A549 (cell line): Measurements from ENCODE around the gene GAB1. TPM values are rescaled to one million over a fixed set of nuclear protein-coding genes. Genes with fewer than 3 reads are reported as not detected.

Source experiments
- ATAC-seq, 2 experiments: fragments of 200-7000 bp in 1 of 2; fragments of >200 bp in 1 of 2; cut with Nextera tagmentation in 1 of 2; cut with Tn5 transposase in 1 of 2; 3 replicates each; pipeline versions ENCODE4 v1.8.0 to v1.9.1; 2018 to 2020; ENCODE audit warnings: mild to moderate bottlenecking in 1 of 2, moderate library complexity in 1 of 2
- CTCF ChIA-PET: fragments of 300-600 bp; sonication (Branson Sonifier 250); formaldehyde crosslinking; extraction: SDS; loops from one replicate; lab custom pipeline; 2021; ENCODE audit warnings: antibody characterized with exemption, inconsistent platforms; lab: Yijun Ruan, JAX
- POLR2A ChIA-PET: fragments of 350-600 bp; formaldehyde crosslinking; extraction: SDS; loops from one replicate; lab custom pipeline; 2021; ENCODE audit warnings: antibody characterized with exemption, inconsistent platforms; lab: Yijun Ruan, JAX
- DNase-seq, 2 experiments: peaks; one replicate each; pipeline versions ENCODE4 v3.0.0 to v3.0.0-alpha.2; 2011 to 2016; ENCODE audit warnings: low read depth in 1 of 2, low spot score in 1 of 2
- FAIRE-seq: peaks from 2 replicates; lab custom pipeline; 2011; peaks lifted over from hg19 to GRCh38; lab: Jason Lieb, UNC
- H3K27ac ChIP-seq, 2 experiments: fragments of >200 bp; sonication (Bioruptor Twin); formaldehyde crosslinking; 3 replicates each; pipeline ENCODE4 v1.5.1; 2016 to 2017
- H3K4me1 ChIP-seq: fragments of >200 bp; sonication (Bioruptor Twin); formaldehyde crosslinking; 3 replicates; pipeline ENCODE4 v1.6.1; 2016
- H3K4me2 ChIP-seq: fragments of >200 bp; sonication (Bioruptor Twin); formaldehyde crosslinking; 3 replicates; pipeline ENCODE4 v1.6.1; 2016
- H3K4me3 ChIP-seq: fragments of >200 bp; sonication (Bioruptor Twin); formaldehyde crosslinking; 3 replicates; pipeline ENCODE4 v1.5.1; 2016
- H3K9me3 ChIP-seq: fragments of >200 bp; sonication (Bioruptor Twin); formaldehyde crosslinking; 3 replicates; pipeline ENCODE4 v1.6.1; 2016
- BHLHE40 ChIP-seq: IDR thresholded peaks from 2 replicates; pipeline ENCODE4 v1.6.1; 2012; ENCODE audit warnings: low read depth, low read length, inconsistent platforms
- CEBPB ChIP-seq, 2 experiments: fragments of >200 bp in 1 of 2; sonication (Bioruptor Twin) in 1 of 2; formaldehyde crosslinking in 1 of 2; IDR thresholded peaks; 2 replicates each; pipeline ENCODE4 v1.6.1; 2012 to 2016
- CHD2 ChIP-seq: fragments of 150-350 bp; IDR thresholded peaks from 2 replicates; pipeline ENCODE4 v1.6.1; 2014; ENCODE audit warnings: low read length; ENCODE audit not compliant: partially characterized antibody
- CHD4 ChIP-seq: fragments of 200-600 bp; sonication (generic); IDR thresholded peaks from 2 replicates; pipeline ENCODE4 v1.6.1; 2016; ENCODE audit warnings: antibody characterized with exemption, mild to moderate bottlenecking, borderline replicate concordance
- EHMT2 ChIP-seq: fragments of 200-600 bp; sonication (generic); IDR thresholded peaks from 2 replicates; pipeline ENCODE4 v1.6.1; 2016; ENCODE audit warnings: antibody characterized with exemption, low read depth, mild to moderate bottlenecking, moderate library complexity
- EP300 ChIP-seq, 2 experiments: fragments of >200 bp; sonication (Bioruptor Twin); formaldehyde crosslinking; IDR thresholded peaks; 2 replicates in 1 of 2; 3 replicates in 1 of 2; pipeline ENCODE4 v1.6.1; 2016 to 2017
- ESRRA ChIP-seq: fragments of 150-350 bp; IDR thresholded peaks from 2 replicates; pipeline ENCODE4 v1.6.1; 2014; ENCODE audit warnings: mild to moderate bottlenecking, low read length, borderline replicate concordance
- HDAC2 ChIP-seq: fragments of 200-600 bp; sonication (generic); IDR thresholded peaks from 2 replicates; pipeline ENCODE4 v1.6.1; 2016
- HOXA7 ChIP-seq: fragments of 250-450 bp; sonication (Bioruptor Pico); IDR thresholded peaks from 2 replicates; pipeline ENCODE4 v1.5.0; 2020; ENCODE audit warnings: mild to moderate bottlenecking, moderate library complexity
- HOXB13 ChIP-seq: fragments of 250-450 bp; sonication (Bioruptor Pico); IDR thresholded peaks from 2 replicates; pipeline ENCODE4 v1.5.0; 2020; ENCODE audit warnings: low read depth, mild to moderate bottlenecking, moderate library complexity
- HOXB5 ChIP-seq: fragments of 250-450 bp; sonication (Bioruptor Pico); IDR thresholded peaks from 2 replicates; pipeline ENCODE4 v1.5.0; 2020; ENCODE audit warnings: mild to moderate bottlenecking, moderate library complexity
- JUNB ChIP-seq: fragments of >200 bp; sonication (Bioruptor Twin); formaldehyde crosslinking; IDR thresholded peaks from 2 replicates; pipeline ENCODE4 v1.6.1; 2016
- KDM1A ChIP-seq: fragments of 200-600 bp; sonication (generic); IDR thresholded peaks from 2 replicates; pipeline ENCODE4 v1.6.1; 2016; ENCODE audit warnings: low read depth, mild to moderate bottlenecking
- MYC ChIP-seq: IDR thresholded peaks from 2 replicates; pipeline ENCODE4 v1.6.1; 2012; ENCODE audit warnings: mild to moderate bottlenecking, inconsistent platforms, low read length, improper control_type of control experiment, borderline replicate concordance
- NFE2L2 ChIP-seq: fragments of 150-350 bp; conservative IDR thresholded peaks from 2 replicates; pipeline ENCODE4 v1.6.1; 2014; ENCODE audit warnings: low read length
- NPAS2 ChIP-seq: fragments of 250-450 bp; sonication (Bioruptor Pico); IDR thresholded peaks from 2 replicates; pipeline ENCODE4 v1.8.0; 2022; ENCODE audit warnings: mild to moderate bottlenecking, moderate library complexity, borderline replicate concordance
- NR3C1 ChIP-seq: fragments of >200 bp; sonication (Bioruptor Twin); formaldehyde crosslinking; IDR thresholded peaks from 3 replicates; pipeline ENCODE4 v1.6.1; 2017
- PBX3 ChIP-seq: IDR thresholded peaks from 2 replicates; pipeline ENCODE4 v1.6.1; 2012
- POLR2A ChIP-seq: IDR thresholded peaks from 2 replicates; pipeline ENCODE4 v1.6.1; 2012; ENCODE audit warnings: mild to moderate bottlenecking, low read length
- RARB ChIP-seq: fragments of 250-450 bp; sonication (Bioruptor Pico); IDR thresholded peaks from 2 replicates; pipeline ENCODE4 v1.8.0; 2021; ENCODE audit warnings: mild to moderate bottlenecking, moderate library complexity
- RCOR1 ChIP-seq: fragments of 150-350 bp; IDR thresholded peaks from 2 replicates; pipeline ENCODE4 v1.6.1; 2014; ENCODE audit warnings: antibody characterized with exemption, low read length, low read depth
- REST ChIP-seq: fragments of 200-600 bp; sonication (generic); IDR thresholded peaks from 2 replicates; pipeline ENCODE4 v1.6.1; 2016; ENCODE audit warnings: antibody characterized with exemption, mild to moderate bottlenecking, moderate library complexity
- RFX5 ChIP-seq: fragments of 450-650 bp; IDR thresholded peaks from 2 replicates; pipeline ENCODE4 v1.7.1; 2014; ENCODE audit warnings: antibody characterized with exemption, mild to moderate bottlenecking, moderate library complexity
- SMC3 ChIP-seq: fragments of >200 bp; sonication (Bioruptor Twin); formaldehyde crosslinking; IDR thresholded peaks from 3 replicates; pipeline ENCODE4 v1.6.1; 2018; ENCODE audit warnings: inconsistent platforms
- SREBF2 ChIP-seq: fragments of 450-650 bp; IDR thresholded peaks from 2 replicates; pipeline ENCODE4 v1.6.1; 2014; ENCODE audit warnings: mild to moderate bottlenecking, moderate library complexity
- TFCP2L1 ChIP-seq: fragments of 250-450 bp; sonication (Bioruptor Pico); IDR thresholded peaks from 2 replicates; pipeline ENCODE4 v1.5.0; 2021; ENCODE audit warnings: mild to moderate bottlenecking
- TP53 ChIP-seq: fragments of 250-450 bp; sonication (Bioruptor Pico); IDR thresholded peaks from 2 replicates; pipeline ENCODE4 v1.5.0; 2021; ENCODE audit warnings: mild to moderate bottlenecking, moderate library complexity
- ZNF302 ChIP-seq: fragments of 250-450 bp; sonication (Bioruptor Pico); IDR thresholded peaks from 2 replicates; pipeline ENCODE4 v1.9.0; 2021; ENCODE audit warnings: inconsistent platforms, mild to moderate bottlenecking, moderate library complexity
- WGBS: methylation state at CpG from one replicate; pipeline ENCODE4 v1.1.6; 2017; ENCODE audit errors: missing lambda C conversion rate; 5-methylcytosine and 5-hydroxymethylcytosine counted together
- polyA plus RNA-seq, 4 experiments: library from polyadenylated mRNA; depleted of rRNA in 3 of 4; stranded (reverse); fragments of >200 nt; fragmentation: RNase III in 1 of 4; extraction: RNeasy Plus Mini Kit Qiagen cat#74134 plus additional on column Dnase treatment in 1 of 4; gene quantifications; 2 replicates in 3 of 4; 3 replicates in 1 of 4; pipeline ENCODE4 v1.2.3, GENCODE V29; 2011 to 2017

The GAB1 gene
- polyA plus RNA-seq, 2 of the 4 experiments (the other 2 are of a cell fraction): 2.3 to 3.6 TPM

DNA sequence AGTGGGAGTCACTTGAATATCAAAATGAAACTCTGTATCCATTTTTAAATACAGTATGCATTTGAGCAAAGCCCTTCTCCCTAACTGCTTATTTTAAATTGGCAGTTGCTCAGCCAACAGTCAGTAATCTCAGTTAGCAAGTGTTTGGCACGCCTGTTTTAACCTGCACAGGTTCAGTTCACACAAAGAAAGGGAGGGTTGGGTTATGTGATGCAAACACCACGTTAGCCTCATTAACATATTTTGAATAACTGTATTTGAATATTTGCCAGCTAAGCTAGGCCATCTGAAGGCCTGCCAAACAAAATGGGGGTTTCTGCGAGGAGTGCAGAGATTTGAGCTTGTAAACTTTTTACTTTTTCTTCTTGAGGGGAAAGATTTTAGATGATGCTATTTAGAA, 19.8 kb downstream of the GAB1 start:
- 74% methylated on average over 3 of the region's 3 CpGs for WGBS
- CTCF ChIA-PET: no interaction called here

GRCh38 chr4:143357161-143357845, 20.6 kb downstream of the GAB1 start:
- H3K4me3 ChIP-seq: no peak overlapping the region
- TF ChIP-seq HOXB13 (CRISPR knock-in tag): no peak
- no peak for TF ChIP-seq REST
- no peak for TF ChIP-seq CHD2
- TF ChIP-seq ZNF302 (CRISPR knock-in tag): no peak
- TF ChIP-seq ESRRA: no peak
- no peak for TF ChIP-seq CEBPB (IDR thresholded peaks at IDR 0.05)
- no peak for TF ChIP-seq RFX5
- no peak for TF ChIP-seq PBX3
- TF ChIP-seq EP300 (IDR thresholded peaks at IDR 0.05): no peak
- no peak for TF ChIP-seq HOXB5
- TF ChIP-seq MYC: no peak
- TF ChIP-seq EHMT2: no peak
- no peak for TF ChIP-seq HOXA7 (CRISPR knock-in tag)
- no peak for TF ChIP-seq TFCP2L1
- DNase-seq (no peak), FAIRE-seq (no peak), ATAC-seq (no peak)
- no peaks in the 10 kb centered on the region for H3K9me3 ChIP-seq
- ChIA-PET POLR2A (no interaction called here), CTCF (no interaction called here)
- WGBS: 94% methylated on average over 1 of the region's 1 CpG
- no peak overlapping the region for H3K4me2 ChIP-seq
- H3K4me1 ChIP-seq: peaks cover 30% of the 10 kb centered on the region
- H3K27ac ChIP-seq: no peak overlapping the region

More for the DNA sequence above, 19.8 kb downstream of the GAB1 start:
- ATAC-seq: no peak
- Histone ChIP-seq H3K4me3 (no peak overlapping the region), H3K9me3 (no peaks in the 10 kb centered on the region), H3K27ac (no peak overlapping the region), H3K4me1 (peaks cover 38% of the 10 kb centered on the region), H3K4me2 (no peak overlapping the region)
- DNase-seq: no peak
- TF ChIP-seq POLR2A (no peak), RFX5 (no peak), CHD4 (no peak), NR3C1 (no peak), SMC3 (no peak), RARB (no peak), CEBPB (IDR thresholded peaks at IDR 0.05) (no peak), HDAC2 (no peak), RCOR1 (no peak)
- FAIRE-seq: no peak
- POLR2A ChIA-PET: no interaction called here

DNA sequence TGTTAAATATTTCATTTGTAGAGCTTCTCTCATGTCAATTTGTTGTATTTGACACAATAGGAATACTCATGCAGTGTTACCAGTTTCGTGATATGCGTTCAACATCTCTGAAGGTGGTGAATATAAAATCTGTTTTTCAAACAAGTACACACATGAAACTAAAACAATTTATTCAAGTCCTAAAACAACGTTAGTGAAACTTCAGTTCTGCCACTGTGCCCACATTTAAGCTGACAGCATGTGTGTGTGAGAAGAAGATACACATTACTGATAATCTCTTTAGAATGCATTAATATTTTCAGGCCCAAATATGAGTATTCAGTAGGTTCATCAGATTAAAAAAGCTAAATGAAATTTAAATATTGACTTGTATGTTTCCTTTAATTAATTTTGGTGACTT, 21.7 kb downstream of the GAB1 start:
- Histone ChIP-seq H3K4me2 (peak overlapping the region; percentile 60), H3K9me3 (no peaks in the 10 kb centered on the region), H3K27ac (no peak overlapping the region), H3K4me3 (no peak overlapping the region), H3K4me1 (peaks cover 27% of the 10 kb centered on the region)
- ATAC-seq (no peak), DNase-seq (no peak), FAIRE-seq (no peak)
- TF ChIP-seq SREBF2 (no peak), NFE2L2 (no peak), NPAS2 (CRISPR knock-in tag) (no peak), KDM1A (no peak), TP53 (CRISPR knock-in tag) (no peak), BHLHE40 (no peak), JUNB (no peak), POLR2A (no peak)
- 89% methylated on average over 3 of the region's 3 CpGs for WGBS
- ChIA-PET POLR2A (no interaction called here), CTCF (no interaction called here)
